A673 (cell line): ENCODE data around the gene SHOC2.

Experiments used
- CTCF ChIP-seq: fragments of 300-800, 200-600 bp; sonication (generic); conservative IDR thresholded peaks from 2 replicates; pipeline ENCODE4 v1.5.1; 2017; ENCODE audit warnings: low read depth, mild to moderate bottlenecking, antibody characterized with exemption, low read length, moderate library complexity, mixed read lengths
- EZH2 ChIP-seq: fragments of 200-600 bp; sonication (generic); IDR thresholded peaks from 2 replicates; pipeline ENCODE4 v1.6.1; 2017; ENCODE audit warnings: borderline replicate concordance, low read depth, mild to moderate bottlenecking, mixed read lengths, antibody characterized with exemption, low read length; ENCODE audit not compliant: poor library complexity, severe bottlenecking

DNA sequence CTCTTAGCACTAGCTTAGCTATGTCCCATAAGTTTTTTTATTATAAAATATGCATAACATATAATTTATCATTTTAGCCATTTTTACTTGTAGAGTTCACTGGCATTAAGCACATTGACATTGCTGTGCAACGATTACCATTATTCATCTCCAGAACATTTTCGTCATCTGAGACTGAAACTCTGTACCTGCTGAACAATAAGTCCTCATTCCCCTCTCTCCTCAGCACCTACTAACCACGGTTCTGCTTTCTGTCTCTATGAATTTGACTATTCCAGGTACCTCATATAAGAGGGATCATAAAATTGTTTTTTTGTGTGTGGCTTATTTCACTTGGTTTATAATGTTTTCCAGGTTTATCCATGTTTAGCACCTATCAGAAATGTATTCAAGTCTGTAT, 64.1 kb downstream of the SHOC2 start:
- no peak for TF ChIP-seq CTCF
- TF ChIP-seq EZH2: no peak
